Activated T-cell treated with anti-CD3 and anti-CD28 coated beads, Interleukin-2, amount 50 U/mL, for 1 hour (primary cell): ENCODE data around the gene MEI4.
"Not testable (repeated sequence)": the region's sequence is repeated elsewhere in the genome, so short reads cannot be mapped to it uniquely, and the experiment has no call there.

Source experiments
- DNase-seq: peaks from one replicate; pipeline ENCODE4 v3.0.0-alpha.2; 2020

Gene MEI4, protein sequence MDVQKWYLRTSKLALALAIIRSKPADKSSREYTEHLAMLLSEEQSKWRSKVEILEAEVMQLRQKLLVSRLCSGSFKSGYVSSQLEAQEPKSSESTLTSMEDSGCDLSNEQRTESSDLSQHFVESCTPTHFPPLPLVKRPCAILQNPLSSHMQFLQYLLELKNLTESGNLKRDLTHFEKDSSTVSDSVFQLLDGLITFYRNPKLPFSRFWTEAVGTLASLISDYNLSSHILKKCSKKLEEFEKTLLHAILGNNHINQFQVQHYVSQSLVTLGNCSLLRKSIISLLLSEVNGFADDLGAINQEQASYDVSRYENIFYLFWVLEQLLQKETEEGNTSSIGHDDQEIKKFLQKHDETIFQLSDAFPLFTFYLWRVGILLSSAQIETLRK

DNA sequence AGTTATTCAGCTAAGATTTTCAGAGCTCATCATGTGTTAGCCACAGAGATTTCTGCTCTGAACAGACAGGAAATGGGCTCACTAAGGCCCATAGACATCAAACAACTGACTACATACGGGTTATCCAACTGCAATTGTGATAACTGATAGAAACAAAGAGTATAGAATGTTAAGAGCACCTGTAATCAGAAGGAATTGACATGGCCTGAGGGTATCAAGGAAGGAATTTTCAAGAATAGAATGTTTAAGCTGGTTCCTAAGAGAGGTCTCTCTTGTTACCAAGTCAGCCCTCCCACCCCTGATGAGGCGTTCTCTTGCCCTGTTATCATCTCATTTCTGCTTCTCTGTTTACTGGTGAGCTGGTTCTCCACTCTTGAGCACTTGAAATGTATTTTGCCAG lies at the start of gene MEI4:
TSS of gene MEI4 (plus strand) at position 301 of the 400 bp plus-strand sequence. CDS start 37,633 bp downstream, outside the sequence.
- DNase-seq: no peak

DNA sequence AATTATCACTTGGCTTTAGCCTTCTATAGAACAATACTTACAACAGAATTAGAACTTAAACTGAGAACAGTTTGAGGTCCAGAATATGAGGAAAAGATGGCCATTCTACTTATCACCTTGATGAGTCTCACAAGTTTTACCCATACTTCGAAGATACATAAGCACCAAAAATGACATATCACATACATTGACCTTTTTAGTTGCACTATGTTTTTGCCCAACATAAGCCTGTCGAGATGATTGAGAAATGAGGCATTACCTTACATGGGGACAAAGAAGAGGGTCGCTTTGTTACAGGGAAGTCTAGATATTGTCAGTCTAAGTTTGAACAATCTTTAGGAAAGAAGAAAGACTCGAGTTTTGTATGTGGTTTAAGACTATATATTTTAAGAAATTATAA lies 48.4 kb upstream of the MEI4 start:
- DNase-seq: no peak

DNA sequence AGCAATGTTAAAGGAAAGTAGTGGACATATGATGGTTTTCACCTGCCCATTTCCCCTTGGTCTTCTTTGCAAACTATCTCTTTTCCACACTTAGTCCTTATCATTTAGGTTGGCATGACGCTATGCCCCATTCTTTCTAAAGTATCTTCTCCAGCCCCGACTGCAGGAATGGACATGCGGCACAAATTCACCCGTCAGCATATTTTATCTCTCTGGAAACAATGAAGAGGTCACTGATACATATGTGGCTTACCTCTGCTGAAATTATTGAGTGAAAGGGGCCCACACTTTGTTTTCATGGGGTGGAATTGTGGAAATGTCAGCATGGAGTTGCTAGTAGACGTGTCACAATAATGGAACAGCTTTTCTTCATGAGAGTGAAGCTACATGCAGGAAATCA lies 45.8 kb upstream of the MEI4 start:
- DNase-seq: no peak

DNA sequence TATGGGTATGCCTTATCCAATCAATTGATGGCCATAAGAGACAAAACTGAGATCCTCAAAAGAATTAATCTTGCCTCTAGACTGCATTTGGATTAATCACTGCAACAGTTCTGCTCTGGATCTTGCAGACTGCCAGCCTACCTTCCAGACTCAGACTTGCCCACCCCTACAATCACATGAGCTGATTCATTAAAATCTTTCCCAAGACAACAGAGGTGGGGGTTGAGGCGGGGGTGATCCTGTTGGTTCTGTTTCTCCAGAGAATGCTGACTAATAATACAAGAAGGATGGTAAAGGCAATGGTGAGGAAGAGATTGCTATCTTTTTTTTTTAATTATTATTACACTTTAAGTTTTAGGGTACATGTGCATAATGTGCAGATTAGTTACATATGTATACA lies 43.7 kb upstream of the MEI4 start:
- DNase-seq: no peak

DNA sequence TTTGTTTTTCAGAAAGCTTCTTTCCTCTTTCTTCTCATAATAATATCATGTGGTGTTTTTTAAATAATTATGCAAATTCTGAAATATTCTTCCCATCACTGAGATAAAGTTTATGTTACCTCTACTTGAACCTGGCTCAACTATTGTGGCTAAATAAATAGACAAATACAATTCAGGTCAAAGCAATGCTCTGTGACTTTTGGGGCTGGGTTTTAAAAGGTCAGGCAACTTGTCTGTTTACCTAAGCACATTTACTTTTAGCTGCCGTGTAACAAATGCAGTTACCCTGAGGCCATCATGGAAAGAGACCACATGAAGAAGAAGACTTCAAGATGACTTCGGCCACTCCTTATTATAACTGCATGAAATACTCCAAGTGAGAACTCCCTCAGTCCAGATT lies 33.7 kb upstream of the MEI4 start:
- no peak for DNase-seq

DNA sequence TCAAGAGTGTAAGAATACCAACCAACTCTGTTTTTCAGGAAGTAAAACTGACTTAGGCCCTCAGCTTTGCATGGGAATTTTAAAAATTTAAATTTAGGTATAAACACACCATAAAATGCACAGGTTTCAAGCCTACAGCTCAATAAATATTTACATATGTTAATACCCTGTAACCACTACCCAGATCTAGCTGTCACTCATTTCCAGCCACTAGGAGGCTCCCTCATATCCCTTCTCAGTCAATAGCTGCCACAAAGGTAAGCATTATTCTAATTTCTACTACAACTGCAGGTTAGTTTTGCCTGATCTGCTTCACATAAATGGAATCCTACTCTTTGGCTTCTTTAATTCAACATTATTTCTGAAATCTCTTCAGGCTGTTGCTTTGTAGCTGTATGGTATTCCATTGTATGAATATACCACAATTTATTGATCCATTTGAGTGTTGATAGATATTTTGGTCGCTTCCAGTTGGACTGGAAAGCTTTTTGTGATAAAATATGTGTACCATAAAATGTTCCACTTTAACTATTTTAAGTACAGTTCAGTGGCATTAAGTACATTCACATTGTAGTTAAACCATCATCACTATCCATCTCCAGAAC lies 32.5 kb upstream of the MEI4 start:
- DNase-seq: no peak

DNA sequence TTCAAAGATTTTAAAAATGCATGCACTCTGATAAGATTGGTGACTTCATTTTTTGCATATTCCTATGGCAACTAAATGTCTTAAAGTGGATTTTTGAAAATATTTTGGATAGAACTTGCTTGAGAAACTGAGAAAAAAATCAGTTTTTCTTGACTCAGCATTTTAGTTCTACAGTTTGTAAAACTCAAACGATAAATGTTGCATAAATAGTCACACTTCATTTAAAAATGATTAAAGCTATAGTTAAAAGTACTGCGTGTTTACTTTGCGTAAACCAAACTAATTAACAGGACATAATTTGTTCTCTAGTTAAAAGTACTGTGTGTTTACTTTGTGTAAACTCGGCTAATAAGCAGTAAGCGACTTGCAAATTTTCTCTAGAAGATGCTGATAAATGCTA lies 28.3 kb upstream of the MEI4 start:
- DNase-seq: no peak

DNA sequence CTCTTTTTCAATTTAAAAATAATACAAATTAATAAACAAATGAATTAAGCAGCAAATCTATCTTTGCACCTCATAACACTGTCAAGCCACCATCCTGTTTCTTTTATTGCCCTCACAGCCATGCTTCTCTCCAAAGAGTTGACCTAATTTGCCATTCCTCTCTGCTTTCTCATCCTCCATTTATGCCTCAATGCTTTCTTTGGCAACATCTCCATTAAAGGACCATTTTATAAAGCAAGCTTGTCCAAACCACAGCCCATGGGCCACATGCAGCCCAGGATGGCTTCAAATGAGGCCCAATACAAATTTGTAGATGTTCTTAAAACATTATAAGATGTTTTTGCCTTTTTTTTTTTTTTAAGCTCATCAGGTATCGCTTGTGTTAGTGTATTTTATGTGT lies 26.4 kb upstream of the MEI4 start:
- no peak for DNase-seq

DNA sequence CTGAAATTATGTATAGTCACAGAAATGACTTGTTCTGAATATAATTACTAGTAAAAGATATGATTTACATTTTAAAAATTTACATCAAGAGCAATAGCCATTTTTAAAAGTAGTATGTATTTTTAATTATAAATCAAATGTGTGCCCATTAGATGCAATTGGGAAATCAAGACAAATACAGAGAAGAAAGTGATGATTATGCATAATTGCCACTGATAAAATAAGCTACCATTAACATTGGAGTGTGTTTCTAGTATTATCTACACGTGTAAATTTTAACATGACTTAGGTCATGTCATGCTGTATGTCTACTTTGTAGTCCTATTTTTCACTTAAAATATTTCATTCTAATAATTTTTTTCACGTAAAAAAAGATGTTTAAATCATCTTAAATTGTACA lies 22.8 kb upstream of the MEI4 start:
- DNase-seq: no peak

DNA sequence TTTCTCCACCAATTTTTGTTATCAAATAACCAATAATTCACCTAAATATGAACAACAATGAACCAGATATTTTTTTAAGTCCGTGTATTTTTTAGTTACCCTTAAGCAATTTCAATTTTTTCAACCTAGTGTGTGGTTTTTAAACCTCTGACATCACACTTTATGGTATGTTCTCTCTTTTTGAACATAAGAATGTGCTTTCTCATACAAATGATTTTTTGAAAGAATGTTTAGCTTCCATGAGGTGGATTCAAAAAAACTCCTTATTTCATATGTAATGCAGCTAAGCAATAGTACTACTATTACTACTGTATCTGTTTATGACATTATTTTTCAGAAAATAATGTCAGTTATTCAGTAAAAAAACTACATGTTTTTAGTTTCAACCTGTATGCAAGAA lies 19.4 kb upstream of the MEI4 start:
- no peak for DNase-seq

DNA sequence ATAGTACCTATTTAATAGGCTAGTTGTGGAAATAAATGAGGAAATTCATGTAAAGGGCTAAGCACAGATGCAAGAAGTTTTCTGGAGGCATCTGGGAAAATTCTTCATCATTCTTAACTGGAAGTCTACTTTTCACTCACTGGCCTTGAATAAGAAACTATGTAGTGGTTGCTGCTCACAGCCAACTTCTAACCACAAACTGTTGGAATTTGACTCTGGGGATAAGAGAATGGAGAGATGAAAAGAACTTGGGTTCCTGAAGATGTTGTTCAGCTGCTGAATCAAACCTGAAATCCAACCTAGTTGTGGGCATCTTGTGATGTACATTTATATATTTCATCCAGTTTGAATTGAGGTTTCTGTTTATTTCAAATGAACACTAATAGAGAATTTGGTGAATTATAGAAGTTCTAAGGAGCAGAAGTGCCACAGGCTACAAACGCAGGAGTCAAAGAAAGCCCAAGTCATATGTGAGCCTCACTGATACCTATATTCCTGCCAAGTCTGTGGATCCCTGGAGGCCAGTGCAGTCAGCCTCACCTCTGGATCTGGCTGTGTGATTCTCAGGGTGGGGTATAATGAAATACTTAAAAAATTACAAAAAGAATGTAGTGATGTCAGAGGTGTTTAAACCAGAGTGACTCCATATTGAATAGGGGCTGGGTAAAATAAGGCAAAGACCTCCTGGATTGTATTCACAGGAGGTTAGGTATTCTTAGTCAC lies 18.7 kb upstream of the MEI4 start:
- DNase-seq: no peak

DNA sequence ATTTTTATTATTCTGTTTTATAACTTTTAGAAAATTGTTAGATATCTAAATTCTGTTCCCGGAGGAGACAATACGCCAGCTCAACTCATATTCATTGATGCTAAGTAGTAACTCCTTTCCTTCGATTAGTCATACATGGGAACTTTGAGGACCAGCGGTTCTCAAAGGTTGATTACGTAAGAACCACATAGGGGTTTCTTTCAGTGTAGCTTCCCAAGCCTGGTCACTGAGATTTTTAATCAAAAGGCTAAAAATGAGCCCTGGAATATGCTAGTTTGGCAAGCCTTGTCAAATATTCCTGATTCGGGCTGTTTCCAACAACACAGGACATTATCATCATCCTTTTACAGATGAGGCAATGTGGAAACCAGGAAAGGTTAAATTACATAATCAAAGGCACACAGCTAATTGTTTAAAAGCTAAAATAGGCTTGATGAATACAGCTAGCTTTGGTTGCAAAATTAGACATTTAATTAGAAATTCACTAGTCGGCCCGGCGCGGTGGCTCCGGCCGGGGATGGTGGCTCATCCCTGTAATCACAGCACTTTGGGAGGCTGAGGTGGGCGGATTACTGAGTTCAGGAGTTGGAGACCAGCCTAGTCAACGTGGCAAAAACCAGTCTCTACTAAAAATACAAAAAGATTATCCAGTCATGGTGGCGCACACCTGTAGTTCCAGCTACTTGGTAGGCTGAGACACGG lies 14.6 kb upstream of the MEI4 start:
- no peak for DNase-seq

DNA sequence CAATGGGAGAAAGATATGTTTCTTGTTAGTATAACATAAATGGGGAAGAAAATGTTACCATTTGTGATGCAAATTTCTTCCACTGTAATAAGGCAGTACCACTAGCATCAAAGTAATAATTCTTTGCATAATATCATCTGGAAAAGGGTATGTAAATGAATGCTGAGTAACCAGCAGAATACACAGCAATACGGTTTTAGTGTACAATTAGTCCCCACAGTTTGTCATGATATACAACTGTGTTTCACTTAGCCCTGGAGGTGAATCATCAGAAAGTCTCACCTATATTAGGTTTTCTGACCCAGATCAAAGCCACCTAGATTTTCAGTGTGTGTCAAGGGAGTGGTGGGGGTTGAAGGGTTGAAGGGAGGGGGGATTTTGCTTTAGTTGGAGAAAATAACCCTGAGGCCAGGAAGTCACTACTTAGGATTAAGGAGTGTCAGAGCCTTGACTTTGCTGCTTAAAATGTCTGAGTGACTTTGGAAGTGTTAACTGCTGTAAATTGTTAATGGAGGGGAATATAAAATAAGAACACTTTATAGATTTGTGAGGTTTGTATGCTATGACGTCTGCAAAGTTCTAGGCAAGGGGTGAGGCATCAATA lies 8.6 kb upstream of the MEI4 start:
- DNase-seq: no peak

DNA sequence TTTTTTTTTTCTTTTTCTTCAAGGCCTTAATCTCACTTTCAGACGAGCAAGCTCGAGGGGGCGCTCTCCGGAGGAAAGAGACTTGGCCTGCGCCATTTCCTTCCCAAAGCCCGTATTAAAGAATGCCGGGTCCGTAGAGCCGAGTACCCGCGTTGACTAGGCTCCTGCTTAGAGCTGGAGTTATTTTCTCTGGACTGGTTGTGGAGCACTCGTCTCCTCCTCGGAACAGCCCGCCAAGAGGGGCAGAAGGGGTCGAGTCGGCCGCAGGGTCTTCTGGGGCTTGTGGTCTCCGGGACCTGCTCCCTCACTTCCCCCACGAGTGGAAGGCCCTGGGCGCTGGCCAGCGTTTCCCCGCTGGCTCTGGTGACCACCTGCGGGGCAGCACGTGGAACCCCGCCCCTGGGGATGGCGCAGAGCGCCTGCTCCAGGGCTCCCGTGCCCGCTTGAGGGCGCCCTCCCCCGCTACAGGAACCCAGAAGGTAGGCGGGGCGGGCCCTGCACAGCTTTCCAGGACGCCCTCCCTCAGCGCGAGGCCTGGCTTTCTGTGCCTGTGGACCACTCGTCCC lies 2.7 kb upstream of the MEI4 start:
- DNase-seq: no peak

DNA sequence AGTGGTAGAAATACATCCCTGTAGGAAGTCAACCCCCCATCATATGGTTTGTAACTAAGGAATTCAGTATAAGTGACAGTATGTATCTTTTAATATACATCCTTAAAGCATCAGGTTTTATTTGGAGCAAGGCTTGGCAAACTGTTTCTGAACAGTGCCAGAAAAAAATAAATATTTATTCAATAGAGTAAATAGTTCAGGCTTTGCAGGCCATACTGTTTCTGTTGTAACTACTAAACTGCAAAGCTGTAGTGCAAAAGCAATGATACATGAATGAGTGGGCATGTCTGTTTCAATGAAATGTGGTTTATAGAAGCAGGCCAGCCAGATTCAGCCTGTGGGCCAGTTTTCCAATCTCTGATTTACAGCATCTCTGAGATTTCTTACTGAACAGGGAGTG lies 977 bp downstream of the MEI4 start:
- no peak for DNase-seq

DNA sequence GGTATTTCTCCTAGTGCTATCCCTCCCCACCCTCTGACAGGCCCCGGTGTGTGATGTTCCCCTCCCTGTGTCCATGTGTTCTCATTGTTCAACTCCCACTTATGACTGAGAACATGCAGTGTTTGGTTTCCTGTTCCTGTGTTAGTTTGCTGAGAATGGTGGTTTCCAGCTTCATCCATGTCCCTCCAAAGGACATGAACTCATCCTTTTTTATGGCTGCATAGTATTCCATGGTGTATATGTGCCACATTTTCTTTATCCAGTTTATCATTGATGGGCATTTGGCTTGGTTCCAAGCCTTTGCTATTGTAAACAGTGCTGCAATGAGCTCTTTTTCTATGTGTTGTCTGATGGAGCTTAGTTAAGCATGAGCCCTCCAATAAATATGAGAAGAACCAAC lies 2.2 kb downstream of the MEI4 start:
- DNase-seq: not testable (repeated sequence)

DNA sequence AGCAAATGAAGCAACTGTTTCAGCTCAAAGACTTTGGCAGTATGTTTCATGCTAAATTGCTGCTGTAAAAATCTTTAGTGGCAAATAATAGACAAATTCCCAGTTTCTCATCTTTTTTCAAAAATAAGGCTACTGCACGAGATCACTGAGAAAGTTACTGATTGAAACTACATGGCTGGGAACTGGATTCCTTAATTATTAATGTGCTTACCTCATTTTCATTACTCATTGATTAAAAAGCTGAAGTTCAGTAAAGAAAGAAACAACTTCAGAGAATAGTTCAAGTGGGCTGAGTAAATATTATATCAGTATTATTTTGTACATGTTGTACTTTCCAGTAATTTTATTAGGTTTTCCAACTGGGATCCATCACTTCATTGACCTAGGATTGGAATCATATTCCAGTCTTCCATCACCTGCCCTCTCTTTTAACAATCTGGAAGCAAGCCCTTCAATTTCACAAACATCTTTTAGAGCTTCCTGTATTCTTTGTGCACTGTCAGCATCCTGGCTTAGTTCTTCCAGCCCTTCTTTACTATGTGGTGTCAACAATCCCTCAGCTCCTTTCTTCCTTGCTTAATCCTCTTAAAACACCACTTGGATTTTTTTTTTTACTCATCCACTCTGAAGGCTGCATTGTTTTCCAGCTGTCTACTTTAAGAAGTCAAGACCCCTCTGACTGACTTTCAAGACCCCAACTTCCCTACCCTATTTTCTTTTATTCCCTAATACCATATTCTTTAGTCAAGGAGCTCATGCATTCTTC lies 4.3 kb downstream of the MEI4 start:
- no peak for DNase-seq

DNA sequence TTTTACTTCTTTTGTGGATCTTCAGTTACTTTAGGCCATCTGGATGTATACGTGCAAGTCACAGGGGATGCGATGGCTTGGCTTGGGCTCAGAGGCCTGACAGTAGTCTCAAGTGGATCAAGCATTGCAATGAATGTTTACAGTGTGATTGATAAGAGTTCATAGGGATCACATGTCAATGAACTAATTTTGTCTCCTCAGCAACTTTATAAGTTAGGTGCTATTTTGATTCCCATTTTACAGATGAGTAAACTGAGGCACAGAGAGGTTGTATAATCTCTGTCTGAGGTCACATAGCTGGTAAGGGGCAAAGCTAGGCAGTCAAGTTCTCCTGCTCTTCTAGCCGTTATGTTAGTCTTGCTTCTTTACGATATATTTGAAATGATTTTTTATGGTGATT lies 13.5 kb downstream of the MEI4 start:
- no peak for DNase-seq

DNA sequence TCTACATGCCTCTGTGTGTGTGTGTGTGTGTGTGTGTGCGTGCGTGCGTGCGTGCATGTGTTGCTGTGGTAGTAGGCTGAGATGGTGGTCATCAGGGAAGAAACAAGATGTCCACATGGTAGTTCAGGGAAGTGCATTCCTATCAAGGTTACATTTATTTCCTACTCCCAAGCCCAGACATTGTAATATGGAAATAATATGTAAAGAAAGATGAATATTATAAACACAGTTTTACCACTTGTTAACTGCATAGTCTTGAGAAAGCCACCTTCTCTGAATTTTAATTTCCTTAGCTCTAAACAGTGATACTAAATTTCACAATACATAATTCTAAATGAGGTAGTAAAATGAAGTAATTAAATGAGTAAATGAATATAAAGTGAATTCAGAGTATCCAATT lies 14.0 kb downstream of the MEI4 start:
- no peak for DNase-seq

DNA sequence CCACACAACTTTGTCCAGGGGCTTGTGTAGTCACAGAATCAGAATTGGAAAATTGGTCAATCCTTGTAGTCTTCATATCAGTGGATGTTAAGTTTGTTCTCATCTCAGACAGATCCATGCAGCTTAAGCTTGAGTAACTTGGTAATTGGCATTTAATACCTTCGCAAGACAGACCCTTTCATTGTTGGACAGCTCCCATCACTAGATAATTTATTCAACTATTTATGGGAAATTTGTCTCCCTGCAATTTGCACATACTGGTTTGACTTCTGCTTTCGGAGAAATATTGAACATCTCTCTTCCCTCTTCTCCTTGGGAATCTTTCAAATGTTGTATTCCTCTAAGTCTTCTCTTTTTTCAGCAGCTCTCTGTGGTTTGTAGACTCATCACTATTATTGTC lies 17.1 kb downstream of the MEI4 start:
- no peak for DNase-seq

DNA sequence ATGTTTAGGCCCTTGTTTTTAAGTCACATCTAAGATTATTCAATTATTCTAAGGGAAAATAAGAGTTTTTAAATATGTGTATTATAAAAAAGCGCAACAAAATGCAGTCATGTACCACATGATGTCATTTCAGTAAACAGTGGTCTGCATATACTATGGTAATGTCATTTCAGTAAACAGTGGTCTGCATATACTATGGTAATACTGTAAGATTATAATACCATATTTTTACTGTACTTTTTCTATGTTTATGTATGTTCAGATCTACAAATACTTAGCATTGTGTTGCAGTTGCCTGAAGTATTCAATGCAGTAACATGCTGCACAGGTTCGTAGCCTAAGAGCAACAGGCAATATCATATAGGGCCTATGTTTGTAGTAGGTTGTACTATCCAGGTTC lies 21.4 kb downstream of the MEI4 start:
- DNase-seq: no peak

DNA sequence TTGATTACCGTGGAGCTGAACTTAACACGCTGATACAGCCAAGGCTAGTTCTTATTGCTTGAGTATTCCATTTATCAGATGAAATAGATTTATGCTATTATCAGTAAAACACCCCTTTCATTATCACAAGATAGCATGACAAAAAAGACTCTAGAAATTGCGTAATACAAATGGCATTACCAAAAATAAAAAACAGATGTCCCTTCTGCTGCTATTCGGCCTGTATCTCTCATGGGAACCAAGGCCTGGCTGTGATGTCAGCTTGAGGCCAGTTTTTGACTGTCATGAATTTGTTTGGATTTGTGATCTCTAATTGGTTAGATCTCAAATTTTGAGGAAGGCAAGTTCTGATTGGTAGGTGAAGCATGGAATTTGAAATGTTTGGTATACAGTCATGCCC lies 25.2 kb downstream of the MEI4 start:
- DNase-seq: no peak
